Omental fat pad (tissue), 4 donors: ENCODE data around the gene KDM4C. TPM values are rescaled to one million over a fixed set of nuclear protein-coding genes. Genes with fewer than 3 reads are reported as not detected.

Source experiments
- ATAC-seq: fragments of 150-250 bp; one replicate; pipeline ENCODE4 v1.9.1; 2016; ENCODE audit warnings: mild to moderate bottlenecking, moderate library complexity; ENCODE audit not compliant: low FRiP score
- DNase-seq: peaks from one replicate; pipeline ENCODE4 v3.0.0-alpha.2; 2019; ENCODE audit warnings: low spot score
- small RNA-seq: library from RNA; depleted of rRNA; stranded (forward); fragments of <200 nt; gene quantifications from one replicate; pipeline ENCODE3, GENCODE V24; 2016
- total RNA-seq, 4 donors: library from RNA; depleted of rRNA; stranded (reverse); fragments of >200 nt; gene quantifications; one replicate each; pipeline ENCODE4 v1.1.0, GENCODE V29; 2016
- TF ChIP-seq, protein P1 (sequence below), 3 donors: fragments of 450-650 bp; IDR thresholded peaks; one replicate each; pipeline ENCODE4 v1.5.1; 2016 to 2017; ENCODE audit warnings: antibody characterized with exemption in 3 of 3, mild to moderate bottlenecking in 3 of 3, moderate library complexity in 2 of 3

The KDM4C gene
- total RNA-seq, 4 donors from 2014 or later = 24.9 to 37.0 (median 32.0) TPM

DNA sequence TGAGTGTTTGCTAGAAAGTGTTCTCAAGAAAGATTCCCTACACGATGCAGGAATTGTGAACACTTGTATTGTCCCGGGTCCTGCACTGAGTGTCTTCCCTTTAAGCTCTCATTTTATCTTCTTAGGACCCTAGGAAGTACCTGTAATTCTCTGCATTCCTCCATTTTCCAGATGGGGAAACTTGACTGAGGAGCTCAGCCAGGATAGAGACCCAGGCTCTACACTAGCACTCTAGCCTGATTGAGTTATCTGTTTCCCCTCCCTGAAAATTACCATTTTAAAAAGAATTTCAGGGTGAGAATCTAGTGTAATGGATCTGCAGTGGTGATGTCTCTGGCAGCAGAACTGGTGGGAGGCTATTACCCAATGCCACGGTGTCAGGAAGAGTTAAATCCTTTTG lies 453.9 kb downstream of the KDM4C start:
- TF ChIP-seq, protein P1, sequence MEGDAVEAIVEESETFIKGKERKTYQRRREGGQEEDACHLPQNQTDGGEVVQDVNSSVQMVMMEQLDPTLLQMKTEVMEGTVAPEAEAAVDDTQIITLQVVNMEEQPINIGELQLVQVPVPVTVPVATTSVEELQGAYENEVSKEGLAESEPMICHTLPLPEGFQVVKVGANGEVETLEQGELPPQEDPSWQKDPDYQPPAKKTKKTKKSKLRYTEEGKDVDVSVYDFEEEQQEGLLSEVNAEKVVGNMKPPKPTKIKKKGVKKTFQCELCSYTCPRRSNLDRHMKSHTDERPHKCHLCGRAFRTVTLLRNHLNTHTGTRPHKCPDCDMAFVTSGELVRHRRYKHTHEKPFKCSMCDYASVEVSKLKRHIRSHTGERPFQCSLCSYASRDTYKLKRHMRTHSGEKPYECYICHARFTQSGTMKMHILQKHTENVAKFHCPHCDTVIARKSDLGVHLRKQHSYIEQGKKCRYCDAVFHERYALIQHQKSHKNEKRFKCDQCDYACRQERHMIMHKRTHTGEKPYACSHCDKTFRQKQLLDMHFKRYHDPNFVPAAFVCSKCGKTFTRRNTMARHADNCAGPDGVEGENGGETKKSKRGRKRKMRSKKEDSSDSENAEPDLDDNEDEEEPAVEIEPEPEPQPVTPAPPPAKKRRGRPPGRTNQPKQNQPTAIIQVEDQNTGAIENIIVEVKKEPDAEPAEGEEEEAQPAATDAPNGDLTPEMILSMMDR (IDR thresholded peaks at IDR 0.05) = no peak
- ATAC-seq (no peak), DNase-seq (no peak)

DNA sequence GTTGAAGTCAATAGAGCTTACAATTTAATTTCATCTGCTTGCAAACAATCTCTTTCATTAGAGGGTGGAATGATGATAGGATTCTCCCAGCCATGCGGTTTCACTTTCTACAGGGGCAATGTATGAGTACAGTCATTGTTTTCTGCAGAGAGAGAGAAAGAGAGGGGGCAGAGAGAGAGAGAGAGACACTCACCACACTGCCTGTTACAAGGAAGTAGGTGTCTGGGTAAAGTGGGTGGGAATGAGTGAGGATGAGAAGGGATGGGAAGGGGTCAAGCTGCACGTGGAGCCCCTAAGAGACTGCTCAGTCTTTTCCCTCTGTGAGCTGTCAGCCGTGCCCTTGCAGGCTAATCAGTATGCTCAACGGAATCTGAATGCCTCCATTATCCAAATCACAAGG lies 454.3 kb downstream of the KDM4C start:
- DNase-seq (no peak), ATAC-seq (no peak)
- TF ChIP-seq, protein P1 (IDR thresholded peaks at IDR 0.05) = no peak

DNA sequence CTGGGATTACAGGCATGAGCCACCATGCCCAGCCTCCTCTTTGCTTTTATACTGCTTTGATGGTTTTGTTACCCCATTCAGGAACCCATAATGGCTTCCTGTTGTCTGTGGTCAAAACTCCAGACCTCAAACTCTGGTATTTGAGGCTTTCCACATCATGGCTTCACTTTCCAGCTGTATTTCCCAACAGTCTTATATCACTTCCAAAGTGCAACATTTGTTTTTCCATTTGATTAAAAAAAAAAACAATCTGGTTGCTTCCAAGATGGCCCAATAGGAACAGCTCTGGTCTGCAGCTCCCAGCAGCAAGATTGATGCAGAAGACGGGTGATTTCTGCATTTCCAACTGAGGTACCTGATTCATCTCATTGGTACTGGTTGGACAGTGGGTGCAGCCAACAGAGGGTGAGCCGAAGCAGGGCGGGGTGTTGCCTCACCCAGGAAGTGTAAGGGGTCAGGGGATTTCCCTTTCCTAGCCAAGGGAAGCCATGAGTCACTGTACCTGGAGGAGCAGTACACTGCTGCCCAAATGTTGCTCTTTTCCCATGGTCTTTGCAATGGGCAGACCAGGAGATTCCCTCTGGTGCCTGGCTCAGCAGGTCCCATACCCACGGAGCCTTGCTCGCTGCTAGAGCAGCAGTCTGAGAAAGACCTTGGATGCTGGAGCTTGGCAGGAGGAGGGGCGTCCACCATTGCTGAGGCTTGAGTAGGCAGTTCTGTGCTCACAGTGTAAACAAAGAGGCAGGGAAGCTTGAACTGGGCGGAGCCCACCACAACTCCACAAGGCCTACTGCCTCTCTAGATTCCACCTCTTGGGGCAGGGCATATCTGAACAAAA lies 458.4 kb downstream of the KDM4C start:
- DNase-seq = no peak
- TF ChIP-seq, protein P1 (IDR thresholded peaks at IDR 0.05) = no peak
- ATAC-seq = no peak

DNA sequence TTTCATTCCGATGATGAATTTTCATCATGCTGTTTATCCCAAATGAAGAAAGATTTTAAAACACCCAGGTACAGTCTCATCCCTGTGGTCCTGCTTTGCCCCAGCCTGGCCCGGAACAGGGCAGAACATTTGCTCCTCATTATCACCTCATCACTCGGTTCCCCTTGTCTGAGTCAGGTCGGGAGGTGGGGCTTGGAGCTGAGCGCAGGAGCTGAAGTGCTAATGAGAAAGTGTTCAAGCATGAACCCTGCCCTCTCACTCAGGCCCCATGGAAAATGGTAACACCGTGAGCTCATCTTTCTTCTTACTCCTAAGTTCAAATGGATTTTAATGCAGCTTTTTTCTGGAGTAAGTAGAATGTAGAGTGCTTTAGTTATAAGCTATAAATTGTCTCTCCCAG lies 466.2 kb downstream of the KDM4C start:
- ATAC-seq = no peak
- DNase-seq = no peak
- TF ChIP-seq, protein P1 (IDR thresholded peaks at IDR 0.05) = no peak

Small RNA genes lying within 50 kb of the gene (small RNA-seq; reads per million reads assigned to genes)
- not detected for gene SNRPEP2

Other genes with a start within 250 kb of the KDM4C start
- gene GLDC, start 112.2 kb upstream of the KDM4C start, total RNA-seq = 1 to 10 TPM in 1 of 4 donors, under 1 TPM in 2, not detected in 1; 0.13 to 1.7 (median 0.46) TPM